GM19463 (cell line): ENCODE measurements around the gene KREMEN2.
"Not testable (repeated sequence)": the region's sequence is repeated elsewhere in the genome, so short reads cannot be mapped to it uniquely, and the experiment has no call there.

Experiments
- ATAC-seq: cut with Tn5 transposase; IDR thresholded peaks from one replicate; pipeline ENCODE4 v1.9.1; 2021; ENCODE audit warnings: mild to moderate bottlenecking, moderate library complexity; ENCODE audit not compliant: unreplicated experiment

Gene KREMEN2, protein sequence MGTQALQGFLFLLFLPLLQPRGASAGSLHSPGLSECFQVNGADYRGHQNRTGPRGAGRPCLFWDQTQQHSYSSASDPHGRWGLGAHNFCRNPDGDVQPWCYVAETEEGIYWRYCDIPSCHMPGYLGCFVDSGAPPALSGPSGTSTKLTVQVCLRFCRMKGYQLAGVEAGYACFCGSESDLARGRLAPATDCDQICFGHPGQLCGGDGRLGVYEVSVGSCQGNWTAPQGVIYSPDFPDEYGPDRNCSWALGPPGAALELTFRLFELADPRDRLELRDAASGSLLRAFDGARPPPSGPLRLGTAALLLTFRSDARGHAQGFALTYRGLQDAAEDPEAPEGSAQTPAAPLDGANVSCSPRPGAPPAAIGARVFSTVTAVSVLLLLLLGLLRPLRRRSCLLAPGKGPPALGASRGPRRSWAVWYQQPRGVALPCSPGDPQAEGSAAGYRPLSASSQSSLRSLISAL

DNA sequence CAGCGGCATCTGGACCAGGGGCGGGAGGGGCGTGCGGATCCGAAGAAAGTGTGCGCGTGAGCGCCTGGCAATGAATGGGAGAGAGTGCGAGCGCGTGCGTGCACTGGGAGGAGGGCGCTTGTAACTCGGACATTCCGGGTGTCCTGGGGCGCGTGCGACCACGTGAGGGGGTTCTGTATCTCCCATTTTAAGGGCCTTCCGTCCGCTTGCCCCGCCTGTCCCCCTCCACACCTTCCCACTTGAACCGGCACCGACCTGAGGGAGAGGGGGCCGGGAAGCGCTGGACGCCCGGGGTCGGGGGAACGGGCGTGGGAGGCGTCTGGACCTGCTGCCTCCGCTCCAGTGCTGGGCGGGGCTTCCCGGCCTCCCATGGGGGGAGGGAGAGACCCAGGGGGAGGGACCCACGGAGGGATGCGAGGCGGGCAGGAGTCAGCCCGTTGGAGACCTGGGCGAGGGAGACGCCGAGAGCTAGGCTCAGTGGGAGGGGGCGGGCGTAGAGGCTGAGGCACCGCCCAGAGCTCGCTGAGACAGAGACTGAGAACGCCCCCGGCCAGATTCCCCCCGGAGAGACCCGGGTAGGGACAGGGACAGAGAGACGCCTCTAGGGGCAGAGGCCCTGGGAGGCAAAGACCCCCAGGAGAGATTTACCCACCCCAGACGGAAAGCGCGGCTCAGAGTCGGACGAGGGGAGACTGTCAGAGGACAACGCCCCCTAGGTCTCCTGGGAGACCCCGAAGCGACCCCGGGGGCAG, at the start of gene KREMEN2:
KREMEN2 (plus strand) TSS at position 553 of the 752 bp plus-strand sequence. CDS start 246 bp downstream, outside the sequence.
- no peak for ATAC-seq

DNA sequence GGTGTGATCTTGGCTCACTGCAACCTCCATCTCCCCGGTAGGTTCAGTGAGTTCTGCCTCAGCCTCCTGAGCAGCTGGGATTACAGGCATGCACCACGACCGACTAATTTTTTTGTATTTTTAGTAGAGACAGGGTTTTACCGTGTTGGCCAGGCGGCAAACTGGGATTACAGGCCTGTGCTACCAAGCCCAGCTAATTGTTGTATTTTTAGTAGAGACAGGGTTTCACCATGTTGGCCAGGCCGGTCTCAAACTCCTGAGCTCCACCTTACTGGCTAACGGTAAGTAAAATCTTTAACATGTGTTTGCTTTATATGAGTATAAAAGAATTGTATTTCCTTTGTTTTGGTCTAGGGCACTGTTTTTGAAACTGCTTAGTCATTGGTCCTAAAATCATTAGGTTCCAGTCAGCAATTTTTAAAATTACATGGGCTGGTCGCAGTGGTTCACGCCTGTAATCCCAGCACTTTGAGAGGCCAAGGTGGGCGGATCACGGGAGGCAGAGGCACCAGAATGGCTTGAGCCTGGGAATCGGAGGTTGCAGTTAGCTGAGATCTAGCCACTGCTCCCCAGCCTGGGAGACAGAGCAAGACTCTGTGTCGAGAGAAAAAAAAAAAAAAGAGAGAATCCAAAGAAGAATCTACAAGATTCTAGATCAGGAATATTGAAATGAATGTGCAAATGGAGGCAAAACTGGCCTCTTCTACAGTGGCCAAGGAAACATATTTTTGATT, 48.7 kb upstream of the KREMEN2 start:
- no peak for ATAC-seq

DNA sequence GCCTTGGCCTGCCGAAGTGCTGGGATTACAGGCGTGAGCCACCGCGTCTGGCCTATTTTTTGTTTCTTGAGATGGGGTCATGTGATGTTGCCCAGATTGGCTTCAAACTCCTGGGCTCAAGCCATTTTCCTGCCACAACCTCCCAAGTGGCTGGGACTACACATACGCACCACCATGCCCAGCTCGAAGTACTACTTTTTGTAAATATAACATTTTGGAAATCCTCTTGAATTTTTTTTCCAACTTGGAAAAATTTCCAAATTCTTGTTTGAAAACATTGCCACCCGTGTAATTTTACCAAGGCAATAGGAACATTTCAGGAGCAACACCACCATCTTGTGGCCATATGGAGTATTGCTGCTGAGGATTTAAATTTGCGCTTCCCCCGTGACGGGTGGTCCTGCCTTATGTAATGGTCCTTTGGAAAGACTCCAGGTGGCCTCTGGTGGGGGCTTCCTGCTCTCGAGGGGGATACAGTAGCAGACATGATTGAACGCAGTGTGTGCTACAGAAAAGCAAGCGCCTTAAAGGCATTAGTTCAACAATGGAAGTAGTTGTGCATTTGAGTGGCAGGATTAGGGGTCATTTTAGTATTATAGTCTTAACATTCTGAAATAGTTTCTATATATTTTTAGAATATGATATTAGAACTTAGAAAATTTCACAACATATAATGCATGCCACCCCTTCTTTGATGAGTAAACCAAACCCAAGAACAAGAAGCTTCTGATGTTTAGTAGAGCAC, 44.4 kb upstream of the KREMEN2 start:
- ATAC-seq = no peak

DNA sequence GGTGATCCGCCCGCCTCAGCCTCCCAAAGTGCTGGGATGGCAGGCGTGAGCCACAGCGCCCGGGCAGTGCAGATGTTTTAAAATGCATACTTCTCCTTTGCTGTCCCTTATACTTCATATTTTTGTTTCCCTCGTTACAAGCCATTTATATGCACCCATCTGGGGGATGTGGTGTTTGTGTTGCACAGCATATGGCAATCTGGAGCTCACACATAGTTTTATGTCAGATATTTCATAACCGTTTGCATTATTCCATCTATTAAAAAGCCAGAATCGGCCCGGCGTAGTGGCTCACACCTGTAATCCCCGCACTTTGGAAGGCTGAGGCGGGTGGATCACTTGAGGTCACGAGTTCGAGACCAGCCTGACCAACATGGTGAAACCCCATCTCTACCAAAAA, 40.6 kb upstream of the KREMEN2 start:
- ATAC-seq = no peak

DNA sequence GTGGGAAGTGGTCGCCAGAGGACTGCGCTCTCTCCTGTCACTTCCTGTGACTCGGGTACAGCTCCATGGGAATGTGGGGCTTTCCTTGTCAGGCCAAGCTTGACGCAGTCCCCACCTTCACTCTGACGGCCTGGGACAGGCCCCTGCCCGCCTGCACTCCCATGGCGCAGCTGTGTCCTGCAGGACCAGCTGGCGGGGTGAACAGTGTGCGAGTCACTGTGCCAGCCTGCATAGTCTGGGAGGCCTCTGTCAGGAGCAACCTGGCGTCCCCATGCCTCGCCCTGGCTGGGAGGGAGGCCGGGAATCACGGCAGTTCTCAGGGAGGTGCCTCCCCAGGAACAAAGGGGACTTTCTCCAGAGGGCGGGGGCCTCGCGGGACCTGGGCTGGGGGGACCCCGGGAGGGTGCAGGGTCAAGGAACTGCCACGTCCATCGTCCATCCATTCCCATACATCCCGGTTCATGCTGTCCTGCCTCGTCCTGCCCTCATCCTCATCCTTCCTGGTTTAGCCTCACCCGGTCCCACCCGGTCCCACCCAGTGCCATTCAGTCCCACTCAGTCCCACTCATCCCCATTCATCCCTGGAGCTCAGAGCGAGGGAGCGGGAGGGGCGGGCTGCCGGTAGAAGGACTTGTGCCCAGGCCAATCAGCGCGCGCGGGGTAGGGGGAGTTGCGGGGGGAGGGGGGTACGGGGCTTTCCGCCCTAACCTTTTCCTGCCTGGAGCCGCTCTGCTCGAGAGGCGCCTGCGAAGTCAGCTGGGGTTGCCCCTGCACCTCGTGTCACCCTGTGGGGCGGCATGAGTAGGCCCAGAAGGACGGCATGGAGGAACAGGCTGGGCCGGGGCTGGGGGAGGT, 38.9 kb upstream of the KREMEN2 start:
- ATAC-seq = no peak

DNA sequence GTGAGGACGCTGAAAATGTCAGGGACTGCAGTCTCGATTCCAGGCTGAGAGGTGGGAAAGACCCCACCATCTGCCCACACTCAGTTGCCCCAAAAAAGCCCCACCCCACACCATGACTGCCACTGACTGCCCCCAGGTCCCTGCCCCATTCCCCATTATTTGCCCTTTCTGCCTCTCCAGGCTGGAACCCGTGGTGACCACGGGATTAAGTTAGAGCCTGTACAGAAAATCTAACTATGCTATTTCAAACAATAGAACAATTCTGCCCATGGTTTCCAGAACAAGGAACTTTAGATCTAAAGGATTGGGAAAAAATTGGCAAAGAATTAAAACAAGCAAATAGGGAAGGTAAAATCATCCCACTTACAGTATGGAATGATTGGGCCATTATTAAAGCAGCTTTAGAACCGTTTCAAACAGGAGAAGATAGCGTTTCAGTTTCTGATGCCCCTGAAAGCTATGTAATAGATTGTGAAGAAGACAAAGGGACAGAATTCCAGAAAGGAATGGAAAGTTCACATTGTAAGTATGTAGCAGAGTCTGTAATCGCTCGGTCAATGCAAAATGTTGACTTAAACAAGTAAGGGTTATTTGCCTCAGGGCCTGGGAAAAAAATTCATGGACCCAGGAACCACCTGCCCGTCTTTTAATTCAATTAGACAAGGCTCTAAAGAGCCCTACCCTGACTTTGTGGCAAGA, 38.0 kb upstream of the KREMEN2 start:
- no peak for ATAC-seq

DNA sequence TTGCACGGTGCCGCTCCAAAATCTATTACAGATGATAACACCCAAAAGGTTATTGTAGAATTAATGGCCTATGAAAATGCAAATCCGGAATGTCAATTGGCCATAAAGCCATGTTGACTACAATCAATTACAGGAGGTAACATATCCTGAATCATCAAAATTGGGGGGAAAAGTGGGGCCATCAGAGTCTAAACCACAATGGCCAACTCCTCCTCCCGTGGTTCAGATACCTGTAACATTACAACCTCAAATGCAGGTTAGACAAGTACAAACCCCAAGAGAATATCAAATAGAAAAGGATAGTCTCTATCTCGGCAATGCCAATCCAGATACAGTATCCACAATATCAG, 37.5 kb upstream of the KREMEN2 start:
- no peak for ATAC-seq

DNA sequence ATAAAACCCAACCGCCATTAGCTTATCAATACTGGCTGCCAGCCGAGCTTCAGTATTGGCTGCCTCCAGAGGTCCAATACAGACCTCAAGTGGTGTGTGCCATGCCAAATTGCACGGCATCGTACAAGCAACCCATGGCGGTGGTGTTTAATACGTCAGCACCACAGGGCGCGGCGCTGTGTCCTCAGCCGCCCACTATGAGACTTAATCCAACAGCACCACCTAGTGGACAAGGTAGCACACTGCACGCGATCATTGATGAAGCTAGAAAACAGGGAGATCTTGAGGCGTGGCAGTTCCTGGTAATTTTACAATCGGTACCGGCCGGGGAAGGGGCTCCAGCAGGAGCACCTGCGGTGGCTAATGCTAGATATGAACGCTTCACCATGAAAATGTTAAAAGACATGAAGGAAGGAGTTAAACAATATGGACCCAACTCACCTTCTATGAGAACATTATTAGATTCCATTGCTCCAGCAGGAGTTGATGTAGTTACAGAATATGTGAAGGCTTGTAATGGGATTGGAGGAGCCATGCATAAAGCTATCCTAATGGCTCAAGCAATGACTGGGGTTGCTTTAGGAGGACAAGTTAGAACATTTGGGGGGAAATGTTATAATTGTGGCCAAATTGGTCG, 36.9 kb upstream of the KREMEN2 start:
- ATAC-seq = no peak

DNA sequence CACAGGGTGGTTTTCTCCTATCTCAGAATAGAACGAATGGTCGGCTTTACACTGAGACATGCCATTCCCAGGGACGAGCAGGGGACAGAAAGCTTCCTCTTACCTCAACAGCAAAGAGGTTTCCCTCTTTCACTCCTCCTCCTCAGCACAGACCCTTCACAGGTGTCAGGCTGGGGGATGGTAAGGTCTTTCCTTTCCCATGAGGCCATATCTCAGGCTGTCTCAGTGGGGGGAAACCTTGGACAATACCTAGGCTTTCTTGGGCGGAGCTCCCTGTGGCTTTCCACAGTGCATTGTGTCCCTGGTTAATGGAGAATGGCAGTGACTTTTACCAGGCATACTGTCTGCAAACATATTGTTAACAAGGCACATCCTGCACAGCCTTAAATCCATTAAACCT, 35.9 kb upstream of the KREMEN2 start:
- not testable (repeated sequence) for ATAC-seq

DNA sequence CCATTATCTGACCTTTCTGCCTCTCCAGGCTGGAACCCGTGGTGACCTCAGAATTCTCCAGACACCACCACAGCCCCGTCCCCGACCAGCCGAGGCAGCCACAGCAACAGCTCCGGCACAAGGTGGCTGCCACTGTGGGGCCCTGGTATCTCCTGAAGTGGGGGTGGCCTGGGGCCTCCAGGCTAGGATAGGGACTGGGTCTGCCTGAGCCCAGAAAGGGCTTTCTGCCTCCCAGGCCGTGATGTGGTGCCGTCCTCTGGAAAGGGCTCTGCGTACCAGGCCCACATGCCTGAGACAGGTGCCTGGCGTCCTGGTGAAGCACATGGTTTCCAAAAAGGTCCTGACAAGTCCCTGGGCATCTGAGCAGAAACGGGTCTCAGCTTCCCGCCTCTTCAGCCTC, 35.3 kb upstream of the KREMEN2 start:
- no peak for ATAC-seq

DNA sequence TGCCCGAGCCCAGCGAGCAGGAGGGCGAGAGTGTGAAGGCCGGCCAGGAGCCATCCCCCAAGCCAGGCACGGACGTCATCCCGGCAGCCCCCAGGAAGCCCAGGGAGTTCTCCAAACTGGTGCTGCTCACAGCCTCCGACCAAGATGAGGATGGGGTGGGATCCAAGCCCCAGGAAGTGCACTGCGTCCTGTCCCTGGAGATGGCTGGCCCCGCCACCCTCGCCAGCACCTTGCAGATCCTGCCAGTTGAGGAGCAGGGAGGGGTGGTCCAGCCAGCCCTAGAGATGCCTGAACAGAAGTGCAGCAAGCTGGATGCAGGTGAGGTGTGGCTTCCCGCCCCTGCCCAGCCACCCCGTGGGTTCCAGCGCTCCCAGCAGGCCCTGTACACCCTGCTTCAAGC, 34.4 kb upstream of the KREMEN2 start:
- no peak for ATAC-seq

DNA sequence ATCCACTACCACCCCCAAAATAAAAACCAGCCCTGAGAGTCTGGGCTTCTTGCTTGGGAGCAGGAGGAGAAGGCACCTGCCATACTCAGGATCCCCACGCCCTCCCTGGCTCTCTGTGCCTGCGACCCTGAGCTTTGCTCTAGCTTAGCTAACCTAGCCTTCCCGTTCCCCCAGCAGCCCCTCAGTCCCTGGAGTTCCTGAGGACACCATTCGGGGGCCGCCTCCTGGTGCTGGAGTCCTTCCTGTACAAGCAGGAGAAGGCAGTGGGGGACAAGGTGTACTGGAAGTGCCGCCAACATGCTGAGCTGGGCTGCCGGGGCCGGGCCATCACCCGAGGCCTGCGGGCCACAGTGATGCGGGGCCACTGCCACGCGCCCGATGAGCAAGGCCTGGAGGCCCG, 33.8 kb upstream of the KREMEN2 start:
- ATAC-seq = no peak

DNA sequence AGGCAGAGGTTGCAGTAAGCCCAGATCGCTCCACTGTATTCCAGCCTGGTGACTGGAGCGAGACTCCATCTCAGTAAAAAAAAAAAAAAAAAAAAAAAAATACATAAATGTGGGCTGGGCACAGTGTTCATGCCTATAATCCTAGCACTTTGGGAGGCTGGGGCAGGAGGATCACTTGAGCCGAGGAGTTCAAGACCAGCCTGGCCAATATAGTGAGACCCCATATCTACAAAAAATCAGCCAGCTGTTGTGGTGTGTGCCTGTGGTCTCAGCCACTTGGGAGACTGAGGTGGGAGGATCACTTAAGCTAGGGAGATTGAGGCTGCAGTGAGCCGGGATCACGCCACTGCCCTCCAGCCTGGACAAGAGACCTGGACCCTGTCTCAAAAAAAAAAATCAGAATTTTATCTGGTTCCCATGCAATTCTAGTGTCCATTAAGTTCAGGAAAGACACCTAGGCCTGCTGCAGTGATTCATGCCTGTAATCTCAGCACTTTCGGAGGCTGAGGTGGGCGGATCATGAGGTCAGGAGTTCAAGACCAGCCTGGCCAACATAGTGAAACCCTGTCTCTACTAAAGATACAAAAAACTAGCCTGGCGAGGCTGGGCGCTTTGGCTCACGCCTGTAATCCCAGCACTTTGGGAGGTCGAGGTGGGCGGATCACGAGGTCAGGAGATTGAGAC, 32.7 kb upstream of the KREMEN2 start:
- not testable (repeated sequence) for ATAC-seq

DNA sequence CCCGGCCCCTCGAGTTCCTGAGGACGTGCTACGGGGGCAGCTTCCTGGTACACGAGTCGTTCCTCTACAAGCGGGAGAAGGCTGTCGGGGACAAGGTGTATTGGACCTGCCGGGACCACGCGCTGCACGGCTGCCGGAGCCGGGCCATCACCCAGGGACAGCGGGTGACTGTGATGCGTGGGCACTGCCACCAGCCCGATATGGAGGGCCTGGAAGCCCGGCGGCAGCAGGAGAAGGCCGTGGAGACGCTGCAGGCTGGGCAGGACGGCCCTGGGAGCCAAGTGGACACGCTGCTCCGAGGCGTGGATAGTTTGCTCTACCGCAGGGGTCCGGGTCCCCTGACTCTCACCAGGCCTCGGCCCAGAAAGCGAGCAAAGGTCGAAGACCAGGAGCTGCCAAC, 30.9 kb upstream of the KREMEN2 start:
- no peak for ATAC-seq

DNA sequence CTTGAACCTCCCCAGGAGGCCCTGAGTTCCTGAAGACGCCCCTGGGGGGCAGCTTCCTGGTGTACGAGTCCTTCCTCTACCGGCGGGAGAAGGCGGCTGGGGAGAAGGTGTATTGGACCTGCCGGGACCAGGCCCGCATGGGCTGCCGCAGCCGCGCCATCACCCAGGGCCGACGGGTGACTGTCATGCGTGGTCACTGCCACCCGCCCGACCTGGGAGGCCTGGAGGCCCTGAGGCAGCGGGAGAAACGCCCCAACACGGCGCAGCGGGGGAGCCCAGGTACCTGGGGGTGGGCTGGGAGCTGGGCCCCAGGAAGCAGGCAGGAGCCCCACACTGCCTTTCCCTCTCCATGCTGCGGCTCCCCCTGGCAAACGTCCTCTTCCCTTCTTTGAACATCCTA, 30.4 kb upstream of the KREMEN2 start:
- no peak for ATAC-seq

DNA sequence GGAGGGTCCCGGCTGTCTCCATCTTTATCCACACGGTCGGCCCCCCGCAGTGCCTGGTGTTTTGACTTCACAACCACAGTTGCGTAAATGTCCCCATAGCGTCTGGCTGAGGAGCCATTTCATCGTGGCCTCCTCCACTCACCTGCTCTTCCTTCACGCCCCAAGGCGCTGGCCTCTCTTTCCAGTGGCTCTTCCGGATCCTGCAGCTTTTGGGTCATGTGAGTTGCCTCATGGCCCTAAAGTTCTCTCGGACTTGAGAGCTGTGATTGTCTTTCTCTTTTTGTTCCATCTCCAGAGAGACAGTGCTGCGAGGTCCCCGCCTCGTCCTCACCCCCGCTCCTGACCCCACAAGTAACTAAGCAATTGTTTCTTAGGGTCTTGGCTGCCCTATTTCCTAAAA, 29.6 kb upstream of the KREMEN2 start:
- ATAC-seq = no peak

DNA sequence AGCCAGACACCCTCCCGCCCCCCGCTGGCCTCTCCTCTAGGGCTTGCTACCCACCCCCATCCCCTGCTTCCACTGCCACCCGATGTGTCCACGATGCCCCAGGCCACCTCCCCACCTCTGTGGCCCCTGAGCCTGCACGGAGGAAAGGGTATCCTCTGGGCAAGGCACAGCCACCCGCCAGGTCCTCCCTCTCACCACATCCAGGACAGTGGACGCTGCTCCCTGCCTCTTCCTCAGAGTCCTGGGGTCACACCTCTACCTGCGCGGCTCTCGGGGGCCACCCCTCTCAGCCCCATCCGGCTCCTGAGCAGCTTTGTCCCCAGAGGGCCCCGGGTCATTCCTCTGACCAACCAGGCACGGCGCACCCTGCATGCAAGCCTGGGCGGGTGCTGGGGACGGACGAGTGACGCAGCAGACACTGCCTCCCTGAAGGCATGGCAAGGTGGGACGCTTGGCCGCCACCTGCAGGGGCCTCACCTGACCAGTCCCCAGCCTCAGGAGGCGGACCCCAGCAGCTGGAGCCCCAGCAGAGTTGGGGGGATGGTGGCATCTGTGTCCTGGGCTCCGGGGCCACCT, 27.6 kb upstream of the KREMEN2 start:
- no peak for ATAC-seq

DNA sequence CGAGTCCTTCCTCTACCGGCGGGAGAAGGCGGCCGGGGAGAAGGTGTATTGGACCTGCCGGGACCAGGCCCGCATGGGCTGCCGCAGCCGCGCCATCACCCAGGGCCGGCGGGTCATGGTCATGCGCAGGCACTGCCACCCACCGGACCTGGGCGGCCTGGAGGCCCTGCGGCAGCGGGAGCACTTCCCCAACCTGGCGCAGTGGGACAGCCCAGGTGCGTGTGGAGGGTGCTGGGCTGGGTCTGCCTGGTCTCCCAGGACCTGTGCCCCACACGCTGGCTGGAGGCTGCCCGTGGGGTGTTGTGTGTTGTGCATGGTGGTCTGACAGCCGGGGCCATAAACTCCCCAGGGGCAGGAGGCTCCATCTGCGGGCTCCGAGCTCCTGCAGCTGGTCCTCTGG, 26.9 kb upstream of the KREMEN2 start:
- no peak for ATAC-seq
